GM12878 (cell line): ENCODE results near the gene PTPN22. TPM values are rescaled to one million over a fixed set of nuclear protein-coding genes. Genes with fewer than 3 reads are reported as not detected.

Experiments used
- ATAC-seq: fragments of 200-7000 bp; cut with Tn5 transposase; 3 replicates; pipeline ENCODE4 v1.9.1; 2020; ENCODE audit warnings: mild to moderate bottlenecking, moderate library complexity
- BruUV-seq: library from RNA; stranded (reverse); fragments of 400-500 nt; replicated peaks from 2 replicates; lab custom pipeline; 2021; lab: Mats Ljungman, UMichigan
- CTCF ChIA-PET: fragments of 300-600 bp; sonication (Branson Sonifier 250); formaldehyde crosslinking; extraction: SDS; loops from one replicate; lab custom pipeline; 2021; ENCODE audit warnings: inconsistent platforms; lab: Yijun Ruan, JAX
- POLR2A ChIA-PET: fragments of 350-600 bp; formaldehyde crosslinking; extraction: SDS; loops from one replicate; lab custom pipeline; 2021; ENCODE audit warnings: inconsistent platforms; lab: Charles Lee
- RAD21 ChIA-PET: fragments of 300-600 bp; sonication (Branson Sonifier 250); formaldehyde crosslinking; loops from one replicate; lab custom pipeline; 2023; ENCODE audit warnings: antibody characterized with exemption; ENCODE audit not compliant: unreplicated experiment; lab: Charles Lee
- SMC1A ChIA-PET: fragments of 300-600 bp; sonication (Branson Sonifier 250); formaldehyde crosslinking; loops from one replicate; lab custom pipeline; 2023; ENCODE audit not compliant: unreplicated experiment, uncharacterized antibody; lab: Charles Lee
- DNase-seq: peaks from one replicate; pipeline ENCODE4 v3.0.0-alpha.2; 2011; ENCODE audit warnings: low read depth, low spot score
- FAIRE-seq: peaks from 3 replicates; lab custom pipeline; 2011; peaks lifted over from hg19 to GRCh38; lab: Jason Lieb, UNC
- H2AFZ ChIP-seq: 2 replicates; pipeline ENCODE4 v1.6.0; 2011; ENCODE audit warnings: low read depth, low read length, control low read depth; ENCODE audit not compliant: control insufficient read depth
- H3K27ac ChIP-seq: 2 replicates; pipeline ENCODE4 v1.5.1; 2011; ENCODE audit warnings: control low read depth; ENCODE audit not compliant: control insufficient read depth, insufficient read depth
- H3K27me3 ChIP-seq, 2 experiments: replicated peaks in 1 of 2; 2 replicates each; pipeline versions ENCODE4 v1.6.0 to v1.6.1; 2011; ENCODE audit warnings: low read length in 1 of 2; ENCODE audit not compliant: control insufficient read depth in 2 of 2, insufficient read depth in 2 of 2
- H3K36me3 ChIP-seq, 2 experiments: 2 replicates each; pipeline ENCODE4 v1.5.1; 2011; ENCODE audit warnings: low read length in 1 of 2; ENCODE audit not compliant: control insufficient read depth in 2 of 2, insufficient read depth in 2 of 2
- H3K4me1 ChIP-seq: 2 replicates; pipeline ENCODE4 v1.6.1; 2011; ENCODE audit warnings: mild to moderate bottlenecking, low read length, moderate library complexity, mixed read lengths; ENCODE audit not compliant: control insufficient read depth, insufficient read depth
- H3K4me2 ChIP-seq: 2 replicates; pipeline ENCODE4 v1.6.0; 2011; ENCODE audit warnings: control low read depth; ENCODE audit not compliant: control insufficient read depth, insufficient read depth
- H3K4me3 ChIP-seq: fragments of 200-600 bp; sonication (generic); 2 replicates; pipeline ENCODE4 v1.5.1; 2016
- H3K79me2 ChIP-seq: 2 replicates; pipeline ENCODE4 v1.6.0; 2011; ENCODE audit warnings: low read length; ENCODE audit not compliant: control insufficient read depth, insufficient read depth
- H3K9ac ChIP-seq: 2 replicates; pipeline ENCODE4 v1.8.0; 2011; ENCODE audit warnings: low read length, control low read depth, mixed read lengths; ENCODE audit not compliant: control insufficient read depth, insufficient read depth
- H3K9me3 ChIP-seq: replicated peaks from 3 replicates; pipeline ENCODE4 v1.5.1; 2011; ENCODE audit warnings: mild to moderate bottlenecking, low read length; ENCODE audit not compliant: control insufficient read depth, insufficient read depth
- H4K20me1 ChIP-seq: 2 replicates; pipeline ENCODE4 v1.6.0; 2011; ENCODE audit not compliant: control insufficient read depth, insufficient read depth
- ATF7 ChIP-seq: fragments of 450-650 bp; IDR thresholded peaks from 2 replicates; pipeline ENCODE4 v1.6.1; 2016; ENCODE audit warnings: low read depth, mild to moderate bottlenecking
- CHD4 ChIP-seq: fragments of 200-600 bp; sonication (generic); IDR thresholded peaks from 2 replicates; pipeline ENCODE4 v1.6.1; 2016; ENCODE audit warnings: mild to moderate bottlenecking
- DPF2 ChIP-seq: fragments of 450-650 bp; IDR thresholded peaks from 2 replicates; pipeline ENCODE4 v1.6.1; 2017; ENCODE audit warnings: mild to moderate bottlenecking
- ELK1 ChIP-seq: IDR thresholded peaks from 2 replicates; pipeline ENCODE4 v1.6.1; 2012; ENCODE audit warnings: low read depth, low read length, improper control_type of control experiment
- LARP7 ChIP-seq: fragments of 450-650 bp; IDR thresholded peaks from 2 replicates; pipeline ENCODE4 v1.6.1; 2017; ENCODE audit warnings: mild to moderate bottlenecking
- NFIC ChIP-seq: IDR thresholded peaks from 2 replicates; pipeline ENCODE4 v1.6.1; 2012; ENCODE audit warnings: low read depth, mild to moderate bottlenecking, inconsistent platforms, low read length, moderate library complexity
- NFYB ChIP-seq: IDR thresholded peaks from 2 replicates; pipeline ENCODE4 v1.6.1; 2011; ENCODE audit warnings: low read depth, mild to moderate bottlenecking, low read length, improper control_type of control experiment, moderate library complexity; ENCODE audit not compliant: insufficient read depth
- SMC3 ChIP-seq: IDR thresholded peaks from 2 replicates; pipeline ENCODE4 v1.6.1; 2011; ENCODE audit warnings: low read length, improper control_type of control experiment, borderline replicate concordance
- ZBED1 ChIP-seq: IDR thresholded peaks from 2 replicates; pipeline ENCODE4 v1.6.1; 2016; ENCODE audit warnings: borderline replicate concordance
- ZNF274 ChIP-seq: IDR thresholded peaks from one replicate; pipeline ENCODE4 v1.8.0; 2011; ENCODE audit not compliant: insufficient read length, insufficient read depth
- WGBS: methylation state at CpG from one replicate; pipeline ENCODE4 v1.1.6; 2016; ENCODE audit warnings: low lambda C conversion rate; ENCODE audit not compliant: insufficient replicate concordance, insufficient coverage; ENCODE audit errors: missing lambda C conversion rate; 5-methylcytosine and 5-hydroxymethylcytosine counted together
- in situ Hi-C: fragments of 300-500 bp; cut with MboI; formaldehyde crosslinking; loops from 9 replicates; pipeline ENCODE4 v1.14.3; 2018; ENCODE audit warnings: mixed read lengths
- intact Hi-C: fragments of 100-400 bp; cut with micrococcal nuclease; formaldehyde crosslinking; loops from one replicate; pipeline ENCODE4 v1.14.2; 2022; ENCODE audit not compliant: unreplicated experiment
- polyA plus RNA-seq, 11 experiments: library from polyadenylated mRNA; depleted of rRNA in 4 of 11; unstranded in 6 of 11; stranded (reverse) in 5 of 11; fragments of >200 nt; fragmentation: Nextera tagmentation in 4 of 11; fragmentation: Illumina TruSeq in 1 of 11; extraction: Ambion mirVana in 4 of 11; extraction: Trizol in 1 of 11; gene quantifications; 1 replicate in 1 of 11; 2 replicates in 10 of 11; pipeline versions ENCODE4 v1.2.1 to v1.2.3, GENCODE V29; 2011 to 2016; ENCODE audit warnings: inconsistent platforms in 2 of 11, missing spikeins in 2 of 11, low read depth in 1 of 11
- total RNA-seq, 4 experiments: library from RNA; depleted of rRNA in 3 of 4; stranded (reverse); fragments of >200 nt in 3 of 4; fragmentation: Illumina TruSeq in 1 of 4; extraction: Trizol in 1 of 4; gene quantifications; 2 replicates each; pipeline versions ENCODE4 v1.2.1 to v1.2.3, GENCODE V29; 2013 to 2021
- TF ChIP-seq, protein P1 (sequence below): fragments of 450-650 bp; IDR thresholded peaks from 2 replicates; pipeline ENCODE4 v1.6.1; 2016; ENCODE audit warnings: mild to moderate bottlenecking
- TF ChIP-seq, protein P2 (sequence below): fragments of 450-650 bp; IDR thresholded peaks from 2 replicates; pipeline ENCODE4 v1.6.1; 2016; ENCODE audit warnings: mild to moderate bottlenecking, moderate library complexity, borderline replicate concordance

Gene PTPN22
- total and polyA plus RNA-seq, 10 of the 15 experiments (the other 5 are each of a cell fraction or from before 2014, with no cell fraction given), result 22.8 to 65.1 (median 44.9) TPM

DNA sequence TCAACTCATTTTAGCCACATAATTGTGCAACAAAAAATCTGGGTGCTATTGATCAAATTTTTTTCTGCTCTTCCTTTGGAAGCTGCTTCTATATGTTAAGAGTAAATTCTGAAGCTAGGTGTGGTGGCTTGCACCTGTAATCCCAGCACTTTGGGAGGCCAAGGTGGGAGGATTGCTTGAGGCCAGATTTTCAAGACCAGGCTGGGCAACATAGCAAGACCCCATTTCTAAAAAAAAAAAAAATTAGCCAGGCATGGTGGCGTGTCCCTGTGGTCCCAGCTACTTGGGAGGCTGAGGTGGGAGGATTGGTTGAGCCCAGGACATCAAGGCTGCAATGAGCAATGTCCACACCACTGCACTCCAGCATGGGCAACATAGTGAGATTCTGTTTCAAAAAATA, 35.0 kb downstream of the PTPN22 start (continued):
- TF ChIP-seq ELK1 (no peak), ATF7 (no peak), LARP7 (no peak), ZBED1 (no peak), NFYB (no peak), ZNF274 (no peak), CHD4 (no peak), NFIC (no peak)
- TF ChIP-seq, protein P1, sequence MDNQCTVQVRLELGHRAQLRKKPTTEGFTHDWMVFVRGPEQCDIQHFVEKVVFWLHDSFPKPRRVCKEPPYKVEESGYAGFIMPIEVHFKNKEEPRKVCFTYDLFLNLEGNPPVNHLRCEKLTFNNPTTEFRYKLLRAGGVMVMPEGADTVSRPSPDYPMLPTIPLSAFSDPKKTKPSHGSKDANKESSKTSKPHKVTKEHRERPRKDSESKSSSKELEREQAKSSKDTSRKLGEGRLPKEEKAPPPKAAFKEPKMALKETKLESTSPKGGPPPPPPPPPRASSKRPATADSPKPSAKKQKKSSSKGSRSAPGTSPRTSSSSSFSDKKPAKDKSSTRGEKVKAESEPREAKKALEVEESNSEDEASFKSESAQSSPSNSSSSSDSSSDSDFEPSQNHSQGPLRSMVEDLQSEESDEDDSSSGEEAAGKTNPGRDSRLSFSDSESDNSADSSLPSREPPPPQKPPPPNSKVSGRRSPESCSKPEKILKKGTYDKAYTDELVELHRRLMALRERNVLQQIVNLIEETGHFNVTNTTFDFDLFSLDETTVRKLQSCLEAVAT, result no peak

DNA sequence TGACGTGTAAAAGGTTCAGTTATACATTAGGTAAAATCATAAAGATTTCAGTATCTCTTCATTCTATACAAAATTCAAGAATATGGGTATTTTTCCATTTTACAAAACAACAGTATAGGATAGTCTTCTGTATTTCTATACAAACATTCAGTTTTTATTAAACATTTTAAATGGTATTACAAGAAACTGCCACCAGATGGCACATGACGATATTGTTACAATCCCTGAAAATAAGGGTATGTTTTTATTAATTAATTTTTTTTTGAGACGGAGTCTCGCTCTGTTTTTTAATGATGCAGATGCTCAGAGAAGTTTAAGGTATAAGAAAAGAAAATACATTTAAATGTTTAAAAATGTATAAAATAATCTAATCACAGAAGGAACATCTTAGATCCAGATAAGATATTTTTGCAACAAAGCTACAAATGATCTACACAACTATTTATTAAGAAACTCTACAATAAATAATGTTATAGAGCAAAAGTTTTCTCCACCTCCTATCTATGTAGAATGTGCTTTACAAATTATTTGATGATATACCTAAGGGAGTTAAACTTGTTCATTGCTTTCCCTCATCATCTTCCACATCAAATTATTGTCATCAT, 35.7 kb downstream of the PTPN22 start:
- no peaks in the 10 kb centered on the region; the same call in 1 of the 2 replicates for H3K79me2 ChIP-seq
- no peaks in the 10 kb centered on the region for H3K9me3 ChIP-seq
- FAIRE-seq (peak; percentile 13), ATAC-seq (peak; percentile 45; the same call in 2 of the 3 replicates), DNase-seq (no peak)
- no peak overlapping the region for H3K4me3 ChIP-seq
- in situ Hi-C loops (loop anchor here (5.0 to 10.0 kb wide), 2 partner anchors 67 to 439 kb away; partner anchors contain the start of gene AP4B1), intact Hi-C loops (loop anchor here (1.0 to 10.0 kb wide), 4 partner anchors 70 to 449 kb away; partner anchors contain the start of genes DCLRE1B and OLFML3)
- no peaks in the 10 kb centered on the region for H3K27me3 ChIP-seq
- H3K4me2 ChIP-seq, result no peak overlapping the region
- H2AFZ ChIP-seq, result no peak overlapping the region
- 26% methylated on average over 4 of the region's 4 CpGs for WGBS
- no TSS peak for BruUV-seq
- POLR2A ChIA-PET, result interaction anchor here (1.5 to 1.9 kb wide), 2 partner anchors 68 to 93 kb away, joined by 6 read pairs; partner anchors contain the start of genes AP4B1 and HIPK1
- SMC1A ChIA-PET, result interaction anchor here (0.7 to 5.5 kb wide), 38 partner anchors 8 to 447 kb away, joined by 3 to 53 read pairs (median 4); partner anchors contain the start of genes AP4B1, DCLRE1B, HIPK1 and OLFML3
- H3K4me1 ChIP-seq, result no peaks in the 10 kb centered on the region
- no peak overlapping the region for H3K27ac ChIP-seq
- no peak overlapping the region for H3K9ac ChIP-seq
- CTCF ChIA-PET, result interaction anchor here (0.5 to 5.5 kb wide), 36 partner anchors 10 to 447 kb away, joined by 3 to 74 read pairs (median 5); partner anchors contain the start of genes AP4B1, DCLRE1B, HIPK1 and OLFML3
- no peaks in the 10 kb centered on the region for H4K20me1 ChIP-seq
- H3K36me3 ChIP-seq, result peaks cover 0 to 21% of the 10 kb centered on the region in 2 experiments; a peak in 2 of 4 replicates
- RAD21 ChIA-PET, result interaction anchor here (0.6 to 5.3 kb wide), 28 partner anchors 16 to 447 kb away, joined by 3 to 46 read pairs (median 4); partner anchors contain the start of genes AP4B1, DCLRE1B, HIPK1 and OLFML3
- TF ChIP-seq SMC3 (peak; percentile 78; the same call in 1 of the 2 replicates), DPF2 (no peak)
- TF ChIP-seq, protein P2, sequence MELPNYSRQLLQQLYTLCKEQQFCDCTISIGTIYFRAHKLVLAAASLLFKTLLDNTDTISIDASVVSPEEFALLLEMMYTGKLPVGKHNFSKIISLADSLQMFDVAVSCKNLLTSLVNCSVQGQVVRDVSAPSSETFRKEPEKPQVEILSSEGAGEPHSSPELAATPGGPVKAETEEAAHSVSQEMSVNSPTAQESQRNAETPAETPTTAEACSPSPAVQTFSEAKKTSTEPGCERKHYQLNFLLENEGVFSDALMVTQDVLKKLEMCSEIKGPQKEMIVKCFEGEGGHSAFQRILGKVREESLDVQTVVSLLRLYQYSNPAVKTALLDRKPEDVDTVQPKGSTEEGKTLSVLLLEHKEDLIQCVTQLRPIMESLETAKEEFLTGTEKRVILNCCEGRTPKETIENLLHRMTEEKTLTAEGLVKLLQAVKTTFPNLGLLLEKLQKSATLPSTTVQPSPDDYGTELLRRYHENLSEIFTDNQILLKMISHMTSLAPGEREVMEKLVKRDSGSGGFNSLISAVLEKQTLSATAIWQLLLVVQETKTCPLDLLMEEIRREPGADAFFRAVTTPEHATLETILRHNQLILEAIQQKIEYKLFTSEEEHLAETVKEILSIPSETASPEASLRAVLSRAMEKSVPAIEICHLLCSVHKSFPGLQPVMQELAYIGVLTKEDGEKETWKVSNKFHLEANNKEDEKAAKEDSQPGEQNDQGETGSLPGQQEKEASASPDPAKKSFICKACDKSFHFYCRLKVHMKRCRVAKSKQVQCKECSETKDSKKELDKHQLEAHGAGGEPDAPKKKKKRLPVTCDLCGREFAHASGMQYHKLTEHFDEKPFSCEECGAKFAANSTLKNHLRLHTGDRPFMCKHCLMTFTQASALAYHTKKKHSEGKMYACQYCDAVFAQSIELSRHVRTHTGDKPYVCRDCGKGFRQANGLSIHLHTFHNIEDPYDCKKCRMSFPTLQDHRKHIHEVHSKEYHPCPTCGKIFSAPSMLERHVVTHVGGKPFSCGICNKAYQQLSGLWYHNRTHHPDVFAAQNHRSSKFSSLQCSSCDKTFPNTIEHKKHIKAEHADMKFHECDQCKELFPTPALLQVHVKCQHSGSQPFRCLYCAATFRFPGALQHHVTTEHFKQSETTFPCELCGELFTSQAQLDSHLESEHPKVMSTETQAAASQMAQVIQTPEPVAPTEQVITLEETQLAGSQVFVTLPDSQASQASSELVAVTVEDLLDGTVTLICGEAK, result no peak
